HG03280 (cell line): ENCODE measurements around the gene SLIT1.
"Not testable (repeated sequence)": the region's sequence is repeated elsewhere in the genome, so short reads cannot be mapped to it uniquely, and the experiment has no call there.

Experiments
- ATAC-seq: cut with Tn5 transposase; IDR thresholded peaks from one replicate; pipeline ENCODE4 v1.9.1; 2021; ENCODE audit warnings: mild to moderate bottlenecking, moderate library complexity; ENCODE audit not compliant: unreplicated experiment

The SLIT1 gene

GRCh38 chr10:97089209-97089870 lies 96.4 kb downstream of the SLIT1 start:
- ATAC-seq = no peak

GRCh38 chr10:97087296-97087695 lies 98.5 kb downstream of the SLIT1 start:
- no peak for ATAC-seq

- ATAC-seq = no peak
Measured at GRCh38 chr10:97086530-97086929, 99.2 kb downstream of the SLIT1 start.

GRCh38 chr10:97083228-97083829 lies 102.4 kb downstream of the SLIT1 start:
- ATAC-seq = no peak

GRCh38 chr10:97082575-97082974 lies 103.2 kb downstream of the SLIT1 start:
- ATAC-seq = not testable (repeated sequence)

- peak; percentile 54 for ATAC-seq
Measured at GRCh38 chr10:97081621-97082235, 104.0 kb downstream of the SLIT1 start.

GRCh38 chr10:97080051-97080776 lies 105.5 kb downstream of the SLIT1 start:
- no peak for ATAC-seq

- ATAC-seq = no peak
Measured at GRCh38 chr10:97079448-97079847, 106.3 kb downstream of the SLIT1 start.

- ATAC-seq = no peak
Measured at GRCh38 chr10:97078938-97079445, 106.8 kb downstream of the SLIT1 start.

GRCh38 chr10:97078261-97078937 lies 107.4 kb downstream of the SLIT1 start:
- no peak for ATAC-seq

- no peak for ATAC-seq
Measured at GRCh38 chr10:97076781-97077180, 109.0 kb downstream of the SLIT1 start.

- ATAC-seq = no peak
Measured at GRCh38 chr10:97075961-97076525, 109.7 kb downstream of the SLIT1 start.

GRCh38 chr10:97075421-97075820 lies 110.3 kb downstream of the SLIT1 start:
- no peak for ATAC-seq

GRCh38 chr10:97074256-97075145 lies 111.3 kb downstream of the SLIT1 start:
- ATAC-seq = no peak

- no peak for ATAC-seq
Measured at GRCh38 chr10:97072851-97073665, 112.7 kb downstream of the SLIT1 start.

GRCh38 chr10:97071496-97071895 lies 114.3 kb downstream of the SLIT1 start:
- no peak for ATAC-seq

GRCh38 chr10:97069576-97070362 lies 116.0 kb downstream of the SLIT1 start:
- no peak for ATAC-seq

- ATAC-seq = no peak
Measured at GRCh38 chr10:97069026-97069425, 116.7 kb downstream of the SLIT1 start.
